K562 (cell line): Measurements from ENCODE around the gene KRT28. TPM values are rescaled to one million over a fixed set of nuclear protein-coding genes. Genes with fewer than 3 reads are reported as not detected.

Experiments used
- CBFA2T2 ChIP-seq: fragments of 450-650 bp; conservative IDR thresholded peaks from 2 replicates; pipeline ENCODE4 v1.6.1; 2017; ENCODE audit warnings: mild to moderate bottlenecking
- CBX5 ChIP-seq: IDR thresholded peaks from 2 replicates; pipeline ENCODE4 v1.6.1; 2014; ENCODE audit warnings: low read depth, borderline replicate concordance
- CXXC5 ChIP-seq: fragments of 250-450 bp; sonication (Bioruptor Pico); IDR thresholded peaks from 2 replicates; pipeline ENCODE4 v1.8.0; 2022; ENCODE audit warnings: inconsistent platforms, mild to moderate bottlenecking, moderate library complexity
- E2F1 ChIP-seq: sonication (generic); formaldehyde crosslinking; IDR thresholded peaks from 2 replicates; pipeline ENCODE4 v1.8.1; 2023; ENCODE audit warnings: mild to moderate bottlenecking, missing genetic modification reagents, moderate library complexity
- HNRNPUL1 ChIP-seq: fragments of 200-400 bp; formaldehyde crosslinking; IDR thresholded peaks from 2 replicates; pipeline ENCODE4 v1.6.1; 2017; ENCODE audit warnings: low read length
- KLF16 ChIP-seq: IDR thresholded peaks from 2 replicates; pipeline ENCODE4 v1.6.1; 2016; ENCODE audit warnings: antibody characterized with exemption
- NBN ChIP-seq: fragments of 450-650 bp; IDR thresholded peaks from 2 replicates; pipeline ENCODE4 v1.6.1; 2016; ENCODE audit warnings: low read depth, mild to moderate bottlenecking
- POU5F1 ChIP-seq: fragments of 150-350 bp; IDR thresholded peaks from 2 replicates; pipeline ENCODE4 v1.6.1; 2014; ENCODE audit warnings: borderline replicate concordance, low read length, low read depth, mild to moderate bottlenecking; ENCODE audit not compliant: partially characterized antibody
- RBM25 ChIP-seq: fragments of 200-400 bp; formaldehyde crosslinking; IDR thresholded peaks from 2 replicates; pipeline ENCODE4 v1.6.1; 2018; ENCODE audit warnings: low read length, low read depth, moderate library complexity; ENCODE audit not compliant: severe bottlenecking
- RBM34 ChIP-seq: fragments of 200-400 bp; formaldehyde crosslinking; IDR thresholded peaks from 2 replicates; pipeline ENCODE4 v1.6.1; 2018; ENCODE audit warnings: low read length, borderline replicate concordance; ENCODE audit not compliant: insufficient read depth
- ZNF589 ChIP-seq: fragments of 200-800 bp; sonication (Bioruptor generic); IDR thresholded peaks from 2 replicates; pipeline ENCODE4 v1.6.1; 2016; ENCODE audit warnings: low read depth, missing genetic modification characterization, missing compliant biosample characterization
- polyA plus RNA-seq, 8 experiments: library from polyadenylated mRNA; depleted of rRNA in 4 of 8; stranded (reverse) in 5 of 8; unstranded in 3 of 8; fragments of >200 nt; fragmentation: Nextera tagmentation in 2 of 8; fragmentation: Illumina TruSeq in 1 of 8; extraction: Ambion mirVana in 2 of 8; extraction: Trizol in 1 of 8; gene quantifications; 2 replicates each; pipeline versions ENCODE4 v1.2.1 to v1.2.3, GENCODE V29; 2011 to 2014; ENCODE audit warnings: inconsistent platforms in 1 of 8, missing spikeins in 1 of 8
- total RNA-seq, 7 experiments: library from RNA; depleted of rRNA in 6 of 7; stranded (reverse); fragments of >200 nt in 6 of 7; fragmentation: Illumina TruSeq in 2 of 7; extraction: Trizol in 2 of 7; gene quantifications; 2 replicates each; pipeline versions ENCODE4 v1.2.1 to v1.2.3, GENCODE V29; 2011 to 2021; ENCODE audit warnings: low replicate concordance in 1 of 7
- TF ChIP-seq, protein P1 (sequence below), 2 experiments: IDR thresholded peaks in 1 of 2; conservative IDR thresholded peaks in 1 of 2; 2 replicates each; pipeline ENCODE4 v1.6.1; 2016; ENCODE audit warnings: low read depth in 2 of 2, mild to moderate bottlenecking in 1 of 2, missing compliant biosample characterization in 1 of 2, missing genetic modification characterization in 1 of 2, moderate library complexity in 1 of 2

KRT28 gene
- total and polyA plus RNA-seq, 9 of the 15 experiments (the other 6 are each of a cell fraction or from before 2014, with no cell fraction given), result not detected

DNA sequence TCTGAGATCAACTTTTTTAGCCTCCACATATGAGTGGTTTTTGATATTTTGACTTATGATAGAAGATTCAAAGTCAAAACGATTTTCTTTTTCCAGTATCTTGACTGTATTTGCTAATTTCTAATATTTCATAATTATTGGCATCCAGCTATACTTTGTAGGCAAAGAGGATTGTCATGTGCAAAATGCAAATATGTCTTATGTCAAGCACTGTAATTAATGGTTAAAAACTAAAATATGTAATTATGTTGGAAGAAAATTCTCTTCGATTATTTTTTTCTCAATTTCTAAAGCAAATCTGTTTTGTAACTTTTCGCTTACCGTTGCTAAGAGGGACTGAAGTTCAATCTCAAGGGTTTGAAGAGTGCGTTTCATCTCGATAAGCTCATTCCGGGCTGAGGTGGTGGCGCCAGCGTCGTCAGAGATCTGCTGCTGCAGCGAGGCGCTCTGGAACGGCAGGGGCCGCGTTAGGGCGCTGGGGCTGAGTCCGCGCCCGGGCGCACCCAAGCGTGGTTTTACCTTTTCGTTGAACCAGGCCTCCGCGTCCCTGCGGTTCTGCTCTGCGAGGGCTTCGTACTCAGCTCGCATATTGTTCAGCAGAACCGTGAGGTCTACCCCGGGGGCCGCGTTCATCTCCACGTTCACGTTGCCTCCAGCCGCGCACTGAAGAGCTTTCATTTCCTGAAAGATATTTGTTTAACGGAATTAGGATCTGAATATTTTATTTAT, 20.4 kb downstream of the KRT28 start (continued):
- TF ChIP-seq ZNF589 (CRISPR knock-in tag) (no peak), CBFA2T2 (no peak), POU5F1 (no peak), NBN (no peak), CXXC5 (CRISPR knock-in tag) (peak; percentile 28; the same call in 1 of the 2 replicates), RBM34 (no peak), KLF16 (no peak), HNRNPUL1 (no peak), E2F1 (no peak), CBX5 (no peak), RBM25 (no peak)
- TF ChIP-seq, protein P1, sequence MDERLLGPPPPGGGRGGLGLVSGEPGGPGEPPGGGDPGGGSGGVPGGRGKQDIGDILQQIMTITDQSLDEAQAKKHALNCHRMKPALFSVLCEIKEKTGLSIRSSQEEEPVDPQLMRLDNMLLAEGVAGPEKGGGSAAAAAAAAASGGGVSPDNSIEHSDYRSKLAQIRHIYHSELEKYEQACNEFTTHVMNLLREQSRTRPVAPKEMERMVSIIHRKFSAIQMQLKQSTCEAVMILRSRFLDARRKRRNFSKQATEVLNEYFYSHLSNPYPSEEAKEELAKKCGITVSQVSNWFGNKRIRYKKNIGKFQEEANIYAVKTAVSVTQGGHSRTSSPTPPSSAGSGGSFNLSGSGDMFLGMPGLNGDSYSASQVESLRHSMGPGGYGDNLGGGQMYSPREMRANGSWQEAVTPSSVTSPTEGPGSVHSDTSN (CRISPR knock-in tag; IDR thresholded peaks at IDR 0.05; ENCODE audit: low read depth), result no peak
- TF ChIP-seq, protein P1 (tag; conservative IDR thresholded peaks at IDR 0.05; ENCODE audit: low read depth), result no peak
